ENCODE measurements around the gene SYNE2.

DNA sequence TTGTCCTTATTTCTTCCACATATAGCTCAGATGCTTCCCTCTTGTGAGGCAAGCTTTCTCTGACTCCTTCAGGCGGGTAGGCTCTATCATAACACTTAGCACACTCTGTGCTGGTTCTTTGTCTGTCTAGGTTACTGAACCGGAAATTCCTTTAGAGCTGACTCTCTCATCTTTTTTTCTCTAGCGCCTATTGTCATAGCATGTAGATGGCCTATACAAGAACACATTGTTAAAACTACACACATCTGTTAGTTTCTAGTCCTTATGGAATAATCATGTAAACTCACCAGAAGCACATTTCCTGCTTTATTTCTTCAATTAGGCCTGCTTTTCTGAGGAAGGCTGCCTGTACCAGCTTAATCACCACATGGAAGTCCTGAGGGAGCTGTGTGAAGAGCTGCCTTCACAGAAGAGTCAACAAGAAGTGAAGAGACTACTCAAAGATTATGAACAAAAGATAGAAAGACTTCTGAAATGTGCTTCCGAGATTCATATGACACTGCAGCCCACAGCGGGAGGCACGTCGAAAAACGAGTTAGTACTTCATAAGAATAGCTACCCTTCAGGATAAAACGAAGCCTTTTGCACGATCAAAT is 143.9 kb downstream of the SYNE2 start:
- no peak for TF ChIP-seq POLR2A (IDR thresholded peaks at IDR 0.05)
- no peak for TF ChIP-seq POLR2AphosphoS5 (IDR thresholded peaks at IDR 0.05; ENCODE audit: insufficient read depth in 1 of 2, low read depth in 1 of 2)
- TF ChIP-seq CTCF (IDR thresholded peaks at IDR 0.05) = no peak

Measured in vagina (tissue), 2 donors.